ENCODE measurements around the gene TGFBR3. TPM values are rescaled to one million over a fixed set of nuclear protein-coding genes. Genes with fewer than 3 reads are reported as not detected.

Gene TGFBR3
- polyA plus RNA-seq, 3 donors, result 91.8 to 124 (median 95.6) TPM

DNA sequence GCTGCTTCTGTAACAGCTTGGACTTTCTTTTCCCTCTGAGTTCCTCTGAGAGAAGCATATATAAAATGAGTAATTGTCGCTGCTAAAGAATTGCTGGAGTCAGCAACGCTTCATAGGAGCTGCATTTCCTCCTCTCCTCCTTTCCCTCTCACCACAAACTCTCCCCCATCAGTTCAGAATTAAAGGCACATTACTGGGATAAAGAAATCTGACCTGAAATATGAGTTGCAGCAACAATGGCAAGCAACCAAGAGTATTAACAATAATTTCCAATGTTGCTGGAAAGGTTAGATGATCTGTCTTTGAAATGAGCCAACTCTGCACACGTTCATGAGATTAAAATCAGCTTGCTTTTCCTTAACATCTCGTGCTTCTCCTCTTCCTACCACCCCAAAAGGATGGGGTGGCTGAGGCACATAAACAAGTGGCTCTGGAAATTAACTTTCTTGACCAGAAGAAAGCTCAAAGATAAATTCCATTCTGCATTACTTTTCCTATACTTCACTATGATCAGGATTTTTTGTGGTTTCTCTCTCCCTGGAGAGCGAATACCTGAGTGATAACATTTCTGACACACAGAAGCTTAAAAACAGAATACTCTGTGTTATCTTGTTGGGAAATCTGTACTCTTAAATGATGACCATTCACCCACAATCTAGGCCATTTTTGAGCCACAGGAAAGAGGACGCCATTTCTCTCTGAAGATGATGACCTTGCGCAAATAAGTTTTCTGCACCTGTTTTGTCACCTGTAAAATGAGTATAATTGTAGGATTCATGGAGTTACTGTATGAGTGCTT, 90.2 kb downstream of the TGFBR3 start:
- peak in 2 of 11 donors; percentile 71 to 81 for DNase-seq (ENCODE audit: extremely low read depth in 1 of 11, low read depth in 9 of 11, low spot score in 4 of 11)

DNA sequence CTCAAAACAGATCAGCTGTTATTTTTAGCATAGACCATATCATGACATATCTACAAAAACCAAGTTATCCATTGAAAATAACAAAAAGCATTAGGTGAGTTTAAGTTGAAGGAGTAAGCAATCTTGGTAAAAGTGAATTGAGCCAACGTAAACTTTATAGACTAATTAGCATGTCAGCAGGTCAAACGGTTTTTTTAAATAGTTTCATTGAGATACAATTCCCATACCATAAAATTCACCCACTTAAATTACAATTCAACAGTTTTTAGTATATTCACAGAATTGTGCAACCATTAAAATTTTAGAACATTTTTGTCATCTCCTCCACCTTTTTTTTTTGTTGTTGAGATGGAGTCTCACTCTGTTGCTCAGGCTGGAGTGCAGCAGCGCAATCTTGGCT, 92.1 kb downstream of the TGFBR3 start:
- DNase-seq (ENCODE audit: extremely low read depth in 1 of 11, low read depth in 9 of 11, low spot score in 4 of 11), result no peak

DNA sequence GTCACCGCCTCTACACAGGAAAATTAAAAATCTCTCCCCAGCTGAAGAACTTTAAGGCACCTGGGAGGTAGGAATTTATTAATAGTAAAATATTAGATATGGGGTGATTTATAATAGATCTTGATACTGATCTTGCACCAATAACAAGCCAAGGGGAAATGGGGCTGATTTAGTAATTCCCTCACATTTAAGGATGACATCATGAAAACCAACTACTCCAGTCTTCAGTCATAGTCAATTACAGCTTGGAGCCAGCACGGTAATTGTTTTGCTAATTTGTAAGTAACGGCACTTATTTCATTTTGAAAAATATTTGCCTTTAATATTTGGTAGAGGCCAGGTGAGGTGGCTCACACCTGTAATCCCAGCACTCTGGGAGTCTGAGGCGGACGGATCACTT, 92.8 kb downstream of the TGFBR3 start:
- no peak for DNase-seq (ENCODE audit: extremely low read depth in 1 of 11, low read depth in 9 of 11, low spot score in 4 of 11)

DNA sequence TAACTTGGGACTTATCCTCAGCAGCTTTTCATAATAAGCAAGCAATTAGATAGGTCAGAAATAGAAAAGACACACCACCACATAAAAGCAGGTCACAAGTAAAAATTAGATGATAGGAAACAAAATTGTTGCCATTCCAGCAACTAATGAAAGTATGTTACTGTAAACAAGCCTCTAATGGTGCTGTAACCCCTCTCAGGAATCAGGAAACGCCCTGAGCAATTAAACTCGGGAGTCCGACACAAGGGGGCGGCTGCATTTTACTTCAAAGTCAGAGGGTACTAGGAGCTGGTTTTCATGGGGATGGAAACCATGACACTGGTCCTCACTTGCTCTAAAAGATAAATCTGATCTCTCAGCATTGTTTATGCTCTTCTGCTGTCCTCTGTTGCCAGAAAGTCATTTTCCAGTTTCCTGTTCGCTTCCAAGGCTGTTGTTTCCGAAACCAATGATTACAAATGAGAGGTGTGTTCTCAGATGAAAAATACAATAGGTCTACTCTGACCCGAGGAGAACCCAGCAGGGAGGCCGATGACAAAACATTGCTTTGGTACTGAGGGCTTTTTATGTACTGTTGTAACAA, 93.4 kb downstream of the TGFBR3 start:
- peak in 1 of 11 donors; percentile 73 for DNase-seq (ENCODE audit: extremely low read depth in 1 of 11, low read depth in 9 of 11, low spot score in 4 of 11)

DNA sequence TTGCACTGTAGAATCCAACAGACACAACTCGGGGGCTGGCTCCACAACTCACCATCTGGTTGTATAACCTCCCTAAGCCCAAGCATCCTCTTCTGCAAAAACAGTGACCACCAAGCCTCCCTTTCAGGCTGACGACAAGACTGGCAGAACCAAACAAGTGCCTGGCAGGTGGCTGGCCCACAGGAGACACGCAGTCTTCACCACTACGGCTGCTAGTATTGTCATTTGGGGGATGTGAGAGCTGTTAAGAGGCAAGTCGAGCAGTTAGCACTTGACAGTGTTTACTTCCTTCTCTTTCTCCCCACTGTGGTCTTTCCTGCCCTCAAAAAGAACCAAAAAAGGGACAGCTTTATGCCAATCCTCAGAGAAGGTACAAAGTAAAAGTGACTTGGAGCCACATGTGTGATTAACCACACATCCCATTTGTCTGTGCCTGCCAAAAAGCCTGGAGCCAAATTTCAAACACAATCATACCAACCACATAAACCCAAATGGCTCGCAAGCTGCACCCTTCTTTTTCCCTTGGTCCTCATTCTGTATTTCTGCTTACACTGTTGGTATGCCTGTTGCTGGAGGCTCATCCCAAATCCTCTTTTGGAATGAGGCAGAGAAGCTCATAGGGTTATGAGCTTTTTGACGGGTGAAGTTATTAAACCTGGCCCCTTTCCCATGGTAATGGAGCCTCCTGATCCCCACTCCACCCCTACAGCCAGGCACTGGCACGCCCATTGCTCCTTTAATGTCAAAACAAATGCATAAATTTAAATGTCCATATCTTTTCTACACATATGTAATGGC, 94.1 kb downstream of the TGFBR3 start:
- DNase-seq (ENCODE audit: extremely low read depth in 1 of 11, low read depth in 9 of 11, low spot score in 4 of 11), result no peak

DNA sequence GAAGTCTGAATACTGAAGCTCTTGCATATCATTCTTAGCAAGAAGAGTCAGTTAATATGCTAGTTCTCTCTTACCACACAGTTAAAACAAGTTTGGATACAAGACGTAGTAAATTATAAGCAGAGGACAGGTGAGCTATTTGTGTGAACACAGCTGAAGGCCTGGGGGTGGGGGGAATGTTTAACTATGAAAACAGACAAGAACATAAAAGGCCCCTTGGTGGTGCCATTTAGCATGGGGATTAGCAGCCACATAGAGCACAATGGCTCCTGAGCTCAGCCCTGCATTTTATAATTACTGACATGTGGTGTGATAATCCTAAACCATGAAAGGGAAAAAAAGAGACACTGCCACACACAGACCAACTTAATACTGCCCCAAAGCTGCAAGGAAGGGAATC, 94.8 kb downstream of the TGFBR3 start:
- DNase-seq (ENCODE audit: extremely low read depth in 1 of 11, low read depth in 9 of 11, low spot score in 4 of 11), result no peak

DNA sequence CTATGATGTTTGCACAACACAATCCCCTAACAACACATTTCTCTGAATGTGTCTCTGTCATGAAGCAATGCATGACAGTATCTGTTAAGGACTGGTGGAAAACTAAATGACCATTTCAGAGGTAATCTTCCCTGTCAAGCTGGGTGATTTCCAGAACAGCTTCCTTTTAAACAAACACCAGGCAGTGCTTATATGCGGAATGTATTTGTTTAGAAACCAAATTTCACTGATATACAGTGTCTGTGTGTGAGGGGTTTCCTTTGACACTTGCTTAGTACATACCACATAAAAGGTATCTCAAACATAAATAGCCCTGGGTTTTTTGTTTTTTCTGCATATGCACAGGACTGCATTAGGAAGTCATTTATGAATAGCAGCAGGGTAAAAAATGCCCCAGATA, 95.6 kb downstream of the TGFBR3 start:
- DNase-seq (ENCODE audit: extremely low read depth in 1 of 11, low read depth in 9 of 11, low spot score in 4 of 11), result no peak

DNA sequence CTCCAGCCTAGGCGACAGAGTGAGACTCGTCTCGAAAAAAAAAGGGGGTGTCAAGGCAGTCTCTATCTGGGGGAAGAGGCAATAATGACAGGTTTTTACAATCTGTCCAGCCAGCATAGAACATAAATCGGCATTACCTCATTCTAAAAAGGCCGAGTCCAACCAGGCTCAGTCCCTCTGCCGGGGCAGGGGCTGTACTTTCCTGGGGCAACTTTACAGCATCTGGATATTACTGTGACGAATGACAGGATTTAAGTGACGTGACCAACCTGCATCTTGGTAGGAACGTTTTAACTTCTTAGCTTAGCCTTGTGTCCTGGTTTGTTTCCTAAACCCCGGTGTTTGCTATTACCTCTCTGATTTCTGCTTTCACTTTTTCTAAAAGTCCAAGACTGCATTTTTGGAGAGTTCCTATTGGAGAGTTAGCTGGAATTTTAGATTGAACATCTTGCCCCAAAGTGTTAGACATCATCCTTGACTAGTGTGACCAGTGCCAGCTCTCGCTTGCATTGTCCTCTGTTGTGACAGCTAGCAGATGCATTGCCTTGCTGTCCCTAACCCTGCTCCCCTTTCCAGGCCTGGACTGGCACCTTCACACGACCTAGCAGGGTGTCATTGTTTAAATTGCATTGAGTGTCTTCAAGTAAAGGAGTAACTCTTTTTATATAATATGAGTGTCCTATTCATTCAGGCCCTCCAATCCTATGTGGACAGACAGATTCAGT, 96.5 kb downstream of the TGFBR3 start:
- no peak for DNase-seq (ENCODE audit: extremely low read depth in 1 of 11, low read depth in 9 of 11, low spot score in 4 of 11)

DNA sequence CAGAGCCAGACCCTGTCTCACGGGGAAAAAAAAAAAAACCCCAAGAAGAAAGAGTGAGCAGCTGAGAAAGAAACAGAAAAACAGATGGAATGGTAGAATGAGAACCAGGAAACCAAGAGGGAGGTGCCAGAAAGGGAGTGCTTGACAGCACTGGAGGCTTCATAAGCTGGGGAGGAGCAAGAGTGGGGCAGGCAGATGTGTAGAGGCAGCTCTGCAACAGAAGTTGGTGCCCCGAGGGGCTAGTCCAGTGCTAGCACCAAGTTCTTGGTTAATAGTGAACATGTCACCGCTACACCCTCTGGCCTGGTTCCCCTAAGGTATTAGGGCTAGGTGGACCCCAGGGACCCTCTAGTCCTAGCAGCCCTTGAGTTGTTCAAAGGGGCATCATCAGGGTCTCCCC, 98.0 kb downstream of the TGFBR3 start:
- no peak for DNase-seq (ENCODE audit: extremely low read depth in 1 of 11, low read depth in 9 of 11, low spot score in 4 of 11)

DNA sequence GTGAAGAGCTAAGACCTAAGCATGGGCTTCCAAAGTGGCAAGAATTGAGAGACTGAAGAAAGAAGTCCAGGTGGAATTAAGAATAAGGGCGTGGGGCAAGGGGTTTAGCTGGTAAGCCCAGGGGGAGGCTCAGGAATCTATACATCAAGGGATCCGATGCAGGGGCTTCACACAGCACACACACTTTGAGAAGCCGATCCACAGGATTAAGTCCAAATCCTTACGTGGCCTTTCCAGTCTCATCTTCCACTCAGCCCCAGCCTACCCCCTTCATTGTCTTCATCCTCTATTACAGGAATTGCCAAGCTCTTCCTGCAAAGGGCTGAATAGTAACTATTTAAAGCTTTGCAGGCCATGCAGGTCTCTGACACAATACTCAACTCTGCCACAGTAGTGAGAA, 101.3 kb downstream of the TGFBR3 start:
- no peak for DNase-seq (ENCODE audit: extremely low read depth in 1 of 11, low read depth in 9 of 11, low spot score in 4 of 11)

DNA sequence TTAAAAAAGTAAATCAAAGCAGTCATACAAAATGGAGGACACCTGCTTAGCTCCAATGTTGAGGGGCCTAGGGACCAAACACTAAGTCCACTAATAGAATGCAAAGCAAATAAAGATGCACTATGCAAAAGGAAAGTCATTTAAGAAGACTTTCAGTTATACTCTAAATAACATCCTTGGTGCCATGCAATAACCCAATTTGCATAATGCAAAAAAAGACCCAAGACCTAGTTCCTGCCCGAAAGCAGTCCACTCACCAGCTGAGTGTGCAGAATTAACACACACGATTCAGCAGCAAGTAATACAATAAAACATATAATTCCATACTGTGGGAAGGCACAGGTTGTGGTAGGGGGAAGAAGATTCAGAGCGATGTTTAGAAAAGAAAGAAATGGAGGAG, 101.8 kb downstream of the TGFBR3 start:
- DNase-seq (ENCODE audit: extremely low read depth in 1 of 11, low read depth in 9 of 11, low spot score in 4 of 11), result no peak

DNA sequence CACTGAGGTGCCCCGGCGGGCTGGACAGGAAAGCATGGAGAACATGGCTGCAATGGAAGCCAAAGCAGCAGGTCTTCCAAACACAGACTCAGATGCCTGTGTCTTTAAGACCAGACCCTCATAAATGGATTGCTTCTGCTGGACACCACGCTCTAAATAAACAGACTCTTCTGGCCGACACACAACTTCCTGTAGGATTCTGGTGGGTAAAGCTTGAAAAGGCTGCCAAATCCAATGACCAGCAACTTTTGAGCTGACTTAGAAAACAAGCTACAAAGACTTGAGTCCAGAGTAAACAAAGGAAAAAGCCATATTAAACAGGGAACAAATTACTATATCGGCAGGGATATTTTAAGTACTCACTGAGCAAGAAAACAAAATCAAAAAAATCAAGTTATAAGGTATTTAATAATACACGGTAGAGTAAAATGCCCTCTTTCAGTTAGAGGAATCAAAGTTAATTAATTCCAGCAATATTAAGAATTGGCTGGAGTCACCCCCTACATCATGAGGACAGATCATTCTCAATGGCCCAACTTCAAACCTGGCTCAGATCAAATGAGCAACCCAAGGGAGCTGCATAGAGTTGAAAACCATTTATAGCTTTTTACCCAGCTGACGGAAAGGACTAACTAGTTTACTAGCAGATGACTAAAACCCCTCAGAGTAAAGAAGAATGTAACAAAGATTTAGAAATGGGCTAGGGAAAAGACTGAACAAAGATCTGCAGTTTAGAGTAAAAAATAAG, 102.4 kb downstream of the TGFBR3 start:
- no peak for DNase-seq (ENCODE audit: extremely low read depth in 1 of 11, low read depth in 9 of 11, low spot score in 4 of 11)

DNA sequence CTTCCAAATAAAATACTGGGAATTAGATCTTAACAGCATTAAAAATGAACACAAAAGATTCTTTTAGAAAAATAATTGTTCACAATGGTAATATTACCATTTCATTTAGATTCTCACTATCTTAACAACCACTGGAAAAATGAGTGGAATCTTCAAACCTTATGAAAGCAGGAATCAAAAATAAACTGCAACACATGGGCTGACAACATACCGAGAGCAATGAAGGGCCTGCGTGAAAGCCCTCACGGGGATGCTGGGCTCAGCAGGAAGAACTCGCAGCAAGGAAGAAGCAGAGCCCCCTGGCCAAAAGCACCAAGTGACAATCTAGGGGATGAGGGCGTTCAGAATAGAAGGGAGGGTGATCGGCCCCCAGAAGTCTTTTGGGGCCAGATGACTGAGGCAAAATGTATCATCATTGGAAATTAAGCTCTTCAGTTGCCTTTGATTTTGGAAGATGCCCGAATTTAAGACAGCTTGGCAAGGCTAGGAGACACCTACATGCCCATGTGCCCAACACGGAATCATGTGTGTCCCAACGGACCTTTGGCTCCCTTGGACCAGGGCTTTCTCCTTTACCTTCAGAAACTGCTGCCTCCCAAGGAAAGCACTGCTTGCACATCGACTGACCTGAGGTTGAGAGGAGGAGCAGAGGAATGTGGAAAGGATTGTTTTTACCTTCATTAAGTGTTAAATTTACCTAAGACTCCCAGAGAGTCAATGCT, 103.9 kb downstream of the TGFBR3 start:
- no peak for DNase-seq (ENCODE audit: extremely low read depth in 1 of 11, low read depth in 9 of 11, low spot score in 4 of 11)

DNA sequence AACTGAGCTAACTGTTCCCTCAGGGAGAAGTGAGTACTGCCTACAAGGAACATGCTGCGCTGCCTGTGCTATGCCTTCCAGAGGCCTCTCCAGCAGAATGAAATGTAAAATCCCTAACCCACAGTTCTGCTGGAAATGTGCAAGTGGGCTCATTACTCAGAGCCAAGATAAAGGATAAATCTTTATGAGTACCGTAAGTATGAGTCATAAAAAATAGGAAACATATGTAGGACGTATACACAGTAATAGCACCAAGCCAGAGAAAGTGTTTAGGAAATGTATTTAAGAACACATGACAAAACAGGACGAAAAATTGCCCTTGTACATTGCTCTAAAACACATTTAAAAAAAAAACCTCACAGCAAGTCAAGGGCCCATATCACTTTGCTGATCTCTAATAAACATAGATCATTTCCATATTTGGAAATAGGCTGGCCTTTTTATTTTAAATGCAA, 104.6 kb downstream of the TGFBR3 start:
- no peak for DNase-seq (ENCODE audit: extremely low read depth in 1 of 11, low read depth in 9 of 11, low spot score in 4 of 11)

DNA sequence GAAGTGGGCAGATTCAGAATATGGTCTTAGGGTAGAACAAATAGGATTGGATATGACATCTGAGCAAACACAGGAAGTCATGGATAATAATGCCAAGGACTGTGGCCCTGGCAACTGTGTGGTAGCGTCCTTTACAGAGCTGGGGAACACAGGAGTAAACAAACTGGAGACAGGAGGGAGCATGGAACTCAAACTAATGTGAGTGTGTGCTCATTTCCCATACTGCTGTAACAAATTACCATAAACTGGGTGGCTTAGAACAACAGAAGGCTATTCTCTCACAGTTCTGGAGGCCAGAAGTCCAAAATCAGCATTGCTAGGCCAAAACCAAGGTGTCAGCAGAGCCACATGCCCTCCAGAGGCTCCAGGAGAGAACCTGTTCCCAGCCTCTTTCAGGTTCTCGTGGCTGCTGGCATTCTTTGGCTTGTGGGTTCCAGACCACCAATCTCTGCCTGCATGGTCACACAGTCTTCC, 106.4 kb downstream of the TGFBR3 start:
- DNase-seq (ENCODE audit: extremely low read depth in 1 of 11, low read depth in 9 of 11, low spot score in 4 of 11), result no peak

DNA sequence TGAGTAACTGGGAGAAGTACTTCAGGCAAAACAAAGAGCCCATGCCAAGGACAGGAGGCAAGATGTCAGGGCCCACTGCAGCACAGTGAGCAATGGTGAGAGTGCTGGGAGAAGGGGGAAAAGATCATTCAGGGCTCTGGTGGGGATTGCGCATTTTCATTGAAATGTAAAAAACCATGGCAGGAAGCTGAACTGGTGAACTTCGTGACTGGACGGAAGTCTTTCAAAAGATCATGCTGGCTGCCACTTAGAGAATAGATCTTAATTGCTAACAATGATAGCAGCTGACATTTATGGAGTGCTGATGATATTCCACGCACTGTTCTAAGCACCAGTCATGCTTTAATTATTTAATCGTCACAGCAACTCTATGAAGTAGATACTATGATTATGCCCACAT, 107.0 kb downstream of the TGFBR3 start:
- no peak for DNase-seq (ENCODE audit: extremely low read depth in 1 of 11, low read depth in 9 of 11, low spot score in 4 of 11)

DNA sequence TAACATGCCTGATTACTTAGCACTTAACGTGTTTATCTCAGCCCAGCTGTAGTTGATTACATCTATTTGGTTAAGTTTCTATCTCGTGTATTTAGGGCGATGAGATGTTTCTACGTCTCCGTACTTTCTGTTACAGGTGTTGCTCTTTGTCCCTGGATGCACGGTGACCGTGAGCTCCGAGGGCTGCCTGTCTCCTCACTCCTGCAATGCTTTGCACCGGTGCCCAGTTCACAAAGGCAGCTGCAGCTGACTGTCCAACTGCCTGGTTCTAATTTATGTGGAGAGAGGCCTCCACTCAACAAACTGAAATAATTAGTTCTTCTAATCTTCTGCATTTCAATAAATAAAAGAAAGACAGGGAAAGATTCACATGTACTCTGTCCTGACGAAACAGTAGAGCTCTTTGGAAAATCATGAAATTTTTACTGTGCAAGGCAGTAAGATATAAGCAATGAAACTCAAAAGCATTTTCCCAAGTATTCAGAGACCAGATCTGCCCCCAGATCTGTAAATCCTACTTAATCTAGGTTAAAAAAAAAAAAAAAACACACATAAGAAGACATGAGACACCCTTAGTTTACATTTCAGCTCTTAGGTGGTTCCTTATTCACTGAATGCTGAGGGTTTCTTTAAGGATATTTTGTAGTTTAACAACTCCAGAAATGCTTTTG, 108.2 kb downstream of the TGFBR3 start:
- DNase-seq (ENCODE audit: extremely low read depth in 1 of 11, low read depth in 9 of 11, low spot score in 4 of 11), result no peak

DNA sequence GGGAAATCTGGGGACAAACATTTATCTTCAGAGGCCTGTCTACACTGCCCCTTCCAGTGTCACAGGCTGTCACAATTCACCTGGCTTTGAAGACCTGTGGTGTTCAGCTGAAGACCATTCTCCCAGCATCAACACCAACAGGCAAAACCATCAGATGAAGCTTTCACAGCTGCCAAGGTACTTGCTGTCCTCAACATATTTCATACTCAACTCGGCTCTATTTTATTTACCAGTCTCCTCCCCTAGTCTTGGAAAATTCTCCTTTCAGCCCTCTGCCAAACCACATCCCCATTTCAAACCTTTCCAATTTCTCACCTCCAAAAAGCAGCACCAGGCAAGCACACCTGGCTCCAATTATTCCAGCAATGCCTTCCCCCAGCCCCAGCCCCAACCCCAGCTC, 108.8 kb downstream of the TGFBR3 start:
- no peak for DNase-seq (ENCODE audit: extremely low read depth in 1 of 11, low read depth in 9 of 11, low spot score in 4 of 11)

Data from renal cortex interstitium (tissue), 11 donors.